Heart left ventricle (tissue), 13 donors: Measurements from ENCODE around the gene CPE.

ENCODE experiments used
- POLR2A ChIP-seq, 2 donors: fragments of 450-650 bp; IDR thresholded peaks; one replicate each; pipeline ENCODE4 v1.6.1; 2017; ENCODE audit warnings: antibody characterized with exemption in 2 of 2, mild to moderate bottlenecking in 2 of 2, moderate library complexity in 2 of 2
- TF ChIP-seq, protein P1 (sequence below), 12 donors: fragments of 200-600 bp; sonication (generic) in 4 of 12; IDR thresholded peaks; one replicate each; pipeline versions ENCODE4 v1.5.0 to v1.8.0; 2018 to 2022; ENCODE audit warnings: antibody characterized with exemption in 12 of 12, mild to moderate bottlenecking in 5 of 12
- donor health status: ischemic (EF 13 %, LVEDD 7.1; RV severe dilation, severe dysfunction).
- donor health status: DM: no; HTN: yes; CAD: no.
- donor health status: DM: no; HTN: no; CAD: no.
- donor health status: ischemic (EF 25% LVEDD 6.9; RV normal size, moderate dysfunction).
- donor health status: ischemic (EF 25% LVEDD 5.7; RV mildly dilated, moderate dysfunction).
- donor health status: ischemic (EF 35%, LVEDD 5.7; RV mildly dilated, moderate dysfunction).
- donor health status: nonischemic (EF 11% LVEDD 7.7; RV severe dilation, severe dysfunction).
- donor health status: DM: yes; HTN: yes; CAD: no.
- donor health status: PGD.
- donor health status: ischemic (EF 29% LVEDD 5.4; RV normal size, mild dysfunction).
- donor health status: nonischemic (EF 23%, LVEDD 6.1; RV moderate dilation, normal function).

DNA sequence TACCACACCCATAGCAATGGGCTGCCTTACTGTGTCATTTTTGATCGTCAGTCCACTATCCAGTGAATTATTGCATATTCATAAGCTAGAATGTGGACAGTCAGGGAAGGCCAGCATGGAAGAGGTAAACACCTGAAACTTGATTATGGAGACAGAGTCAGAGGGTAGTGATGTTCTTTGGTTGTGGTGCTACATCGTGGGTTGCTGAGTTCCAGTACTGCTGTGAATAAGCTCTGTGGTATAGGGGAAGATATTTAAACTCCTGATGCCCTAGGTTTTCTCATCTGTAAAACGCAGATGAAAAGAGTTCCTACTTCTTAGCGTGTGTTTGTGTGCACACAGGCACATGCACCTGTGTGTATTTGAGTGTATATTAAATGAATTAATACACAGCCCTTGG, 69.9 kb downstream of the CPE start:
- TF ChIP-seq, protein P1, sequence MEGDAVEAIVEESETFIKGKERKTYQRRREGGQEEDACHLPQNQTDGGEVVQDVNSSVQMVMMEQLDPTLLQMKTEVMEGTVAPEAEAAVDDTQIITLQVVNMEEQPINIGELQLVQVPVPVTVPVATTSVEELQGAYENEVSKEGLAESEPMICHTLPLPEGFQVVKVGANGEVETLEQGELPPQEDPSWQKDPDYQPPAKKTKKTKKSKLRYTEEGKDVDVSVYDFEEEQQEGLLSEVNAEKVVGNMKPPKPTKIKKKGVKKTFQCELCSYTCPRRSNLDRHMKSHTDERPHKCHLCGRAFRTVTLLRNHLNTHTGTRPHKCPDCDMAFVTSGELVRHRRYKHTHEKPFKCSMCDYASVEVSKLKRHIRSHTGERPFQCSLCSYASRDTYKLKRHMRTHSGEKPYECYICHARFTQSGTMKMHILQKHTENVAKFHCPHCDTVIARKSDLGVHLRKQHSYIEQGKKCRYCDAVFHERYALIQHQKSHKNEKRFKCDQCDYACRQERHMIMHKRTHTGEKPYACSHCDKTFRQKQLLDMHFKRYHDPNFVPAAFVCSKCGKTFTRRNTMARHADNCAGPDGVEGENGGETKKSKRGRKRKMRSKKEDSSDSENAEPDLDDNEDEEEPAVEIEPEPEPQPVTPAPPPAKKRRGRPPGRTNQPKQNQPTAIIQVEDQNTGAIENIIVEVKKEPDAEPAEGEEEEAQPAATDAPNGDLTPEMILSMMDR (IDR thresholded peaks at IDR 0.05) = no peak
- TF ChIP-seq POLR2A (IDR thresholded peaks at IDR 0.05) = no peak
